ENCODE measurements around the gene FAU. TPM values are rescaled to one million over a fixed set of nuclear protein-coding genes. Genes with fewer than 3 reads are reported as not detected.

The FAU gene
- total RNA-seq, 2 donors from 2014 or later, result 774 to 802 TPM

- Histone ChIP-seq H3K4me1 (ENCODE audit: control insufficient read depth, insufficient read depth, low read length) (no peaks in the 10 kb centered on the region), H3K36me3 (ENCODE audit: control insufficient read depth, insufficient read depth, low read length) (peaks cover 47% of the 10 kb centered on the region), H3K27me3 (ENCODE audit: control insufficient read depth, insufficient read depth, low read length, poor library complexity, severe bottlenecking) (no peaks in the 10 kb centered on the region), H3K27ac (ENCODE audit: low read depth, low read length) (no peak overlapping the region), H3K9me3 (ENCODE audit: control insufficient read depth, low read length) (no peaks in the 10 kb centered on the region), H3K4me3 (ENCODE audit: low read length) (no peak overlapping the region), H3K9ac (ENCODE audit: extremely low read depth, low read length, poor library complexity, severe bottlenecking) (no peak overlapping the region)
- WGBS, 2 experiments (ENCODE audit: insufficient coverage in 1 of 2, insufficient read length in 1 of 2), result 93 to 97% methylated on average over 5 to 9 of the region's 9 CpGs
- peaks cover 8% of the 10 kb centered on the region for H3K4me1 Mint-ChIP-seq
- H3K4me3 Mint-ChIP-seq, result no peak overlapping the region
- no peak for TF ChIP-seq CTCF (conservative IDR thresholded peaks at IDR 0.05)
- H3K9me3 Mint-ChIP-seq, result no peaks in the 10 kb centered on the region
- H3K36me3 Mint-ChIP-seq (ENCODE audit: low read depth), result peaks cover 48% of the 10 kb centered on the region
- H3K27ac Mint-ChIP-seq, result no peak overlapping the region
- no peak for DNase-seq
- no peaks in the 10 kb centered on the region for H3K27me3 Mint-ChIP-seq (ENCODE audit: insufficient read depth)
Measured at GRCh38 chr11:65078786-65079342, 43.1 kb downstream of the FAU start.

- Mint-ChIP-seq H3K4me1 (peaks cover 7% of the 10 kb centered on the region), H3K4me3 (no peak overlapping the region), H3K27ac (peak overlapping the region; percentile 50), H3K9me3 (no peaks in the 10 kb centered on the region), H3K27me3 (ENCODE audit: insufficient read depth) (no peaks in the 10 kb centered on the region), H3K36me3 (ENCODE audit: low read depth) (peaks cover 48% of the 10 kb centered on the region)
- WGBS, 2 experiments (ENCODE audit: insufficient coverage in 1 of 2, insufficient read length in 1 of 2), result 87 to 100% methylated on average over 2 to 3 of the region's 3 CpGs
- peak; percentile 77 for TF ChIP-seq CTCF (conservative IDR thresholded peaks at IDR 0.05)
- DNase-seq, result peak; percentile 87
- Histone ChIP-seq H3K27ac (ENCODE audit: low read depth, low read length) (no peak overlapping the region), H3K4me3 (ENCODE audit: low read length) (no peak overlapping the region), H3K27me3 (ENCODE audit: control insufficient read depth, insufficient read depth, low read length, poor library complexity, severe bottlenecking) (no peaks in the 10 kb centered on the region), H3K4me1 (ENCODE audit: control insufficient read depth, insufficient read depth, low read length) (no peaks in the 10 kb centered on the region), H3K36me3 (ENCODE audit: control insufficient read depth, insufficient read depth, low read length) (peaks cover 47% of the 10 kb centered on the region), H3K9me3 (ENCODE audit: control insufficient read depth, low read length) (no peaks in the 10 kb centered on the region), H3K9ac (ENCODE audit: extremely low read depth, low read length, poor library complexity, severe bottlenecking) (no peak overlapping the region)
Measured at GRCh38 chr11:65078151-65078550, 43.8 kb downstream of the FAU start.

- H3K27ac ChIP-seq (ENCODE audit: low read depth, low read length), result no peak overlapping the region
- H3K4me3 ChIP-seq (ENCODE audit: low read length), result no peak overlapping the region
- H3K4me1 ChIP-seq (ENCODE audit: control insufficient read depth, insufficient read depth, low read length), result no peaks in the 10 kb centered on the region
- H3K27me3 ChIP-seq (ENCODE audit: control insufficient read depth, insufficient read depth, low read length, poor library complexity, severe bottlenecking), result no peaks in the 10 kb centered on the region
- no peaks in the 10 kb centered on the region for H3K9me3 Mint-ChIP-seq
- H3K27ac Mint-ChIP-seq, result peak overlapping the region; percentile 44
- H3K4me3 Mint-ChIP-seq, result no peak overlapping the region
- H3K9ac ChIP-seq (ENCODE audit: extremely low read depth, low read length, poor library complexity, severe bottlenecking), result no peak overlapping the region
- no peak for DNase-seq
- 94 to 96% methylated on average over 2 to 4 of the region's 4 CpGs for WGBS, 2 experiments (ENCODE audit: insufficient coverage in 1 of 2, insufficient read length in 1 of 2)
- H3K9me3 ChIP-seq (ENCODE audit: control insufficient read depth, low read length), result no peaks in the 10 kb centered on the region
- H3K4me1 Mint-ChIP-seq, result peaks cover 1% of the 10 kb centered on the region
- H3K36me3 ChIP-seq (ENCODE audit: control insufficient read depth, insufficient read depth, low read length), result peaks cover 47% of the 10 kb centered on the region
- no peaks in the 10 kb centered on the region for H3K27me3 Mint-ChIP-seq (ENCODE audit: insufficient read depth)
- H3K36me3 Mint-ChIP-seq (ENCODE audit: low read depth), result peaks cover 48% of the 10 kb centered on the region
- no peak for TF ChIP-seq CTCF (conservative IDR thresholded peaks at IDR 0.05)
Measured at GRCh38 chr11:65077451-65077850, 44.5 kb downstream of the FAU start.
